Subcutaneous abdominal adipose tissue (tissue), 5 donors: ENCODE measurements around the gene C10orf143.

Experiments
- H3K27ac ChIP-seq: one replicate; pipeline ENCODE4 v1.7.0; 2013; ENCODE audit warnings: low read depth, mild to moderate bottlenecking, inconsistent platforms, low read length, moderate library complexity
- H3K27me3 ChIP-seq, 5 donors: one replicate each; pipeline ENCODE4 v1.7.0; 2013; ENCODE audit warnings: low read length in 5 of 5, inconsistent platforms in 1 of 5; ENCODE audit not compliant: control insufficient read depth in 5 of 5, insufficient read depth in 4 of 5
- H3K36me3 ChIP-seq, 5 donors: one replicate each; pipeline ENCODE4 v1.7.0; 2013; ENCODE audit warnings: low read length in 5 of 5; ENCODE audit not compliant: control insufficient read depth in 5 of 5, insufficient read depth in 5 of 5
- H3K4me1 ChIP-seq, 5 donors: one replicate each; pipeline ENCODE4 v1.7.0; 2013; ENCODE audit warnings: low read length in 5 of 5, mild to moderate bottlenecking in 3 of 5, moderate library complexity in 1 of 5; ENCODE audit not compliant: control insufficient read depth in 5 of 5, insufficient read depth in 5 of 5
- H3K4me3 ChIP-seq, 5 donors: one replicate each; pipeline ENCODE4 v1.7.0; 2013; ENCODE audit warnings: low read length in 5 of 5, low read depth in 1 of 5
- H3K9ac ChIP-seq, 5 donors: one replicate each; pipeline ENCODE4 v1.7.0; 2013; ENCODE audit warnings: low read length in 5 of 5, mild to moderate bottlenecking in 4 of 5, moderate library complexity in 3 of 5
- H3K9me3 ChIP-seq, 5 donors: one replicate each; pipeline ENCODE4 v1.7.0; 2013; ENCODE audit warnings: low read length in 5 of 5; ENCODE audit not compliant: control insufficient read depth in 5 of 5
- donor health status: healthy.
- donor health status: healthy.
- donor health status: healthy.
- donor health status: healthy.
- donor health status: healthy.

The C10orf143 gene

DNA sequence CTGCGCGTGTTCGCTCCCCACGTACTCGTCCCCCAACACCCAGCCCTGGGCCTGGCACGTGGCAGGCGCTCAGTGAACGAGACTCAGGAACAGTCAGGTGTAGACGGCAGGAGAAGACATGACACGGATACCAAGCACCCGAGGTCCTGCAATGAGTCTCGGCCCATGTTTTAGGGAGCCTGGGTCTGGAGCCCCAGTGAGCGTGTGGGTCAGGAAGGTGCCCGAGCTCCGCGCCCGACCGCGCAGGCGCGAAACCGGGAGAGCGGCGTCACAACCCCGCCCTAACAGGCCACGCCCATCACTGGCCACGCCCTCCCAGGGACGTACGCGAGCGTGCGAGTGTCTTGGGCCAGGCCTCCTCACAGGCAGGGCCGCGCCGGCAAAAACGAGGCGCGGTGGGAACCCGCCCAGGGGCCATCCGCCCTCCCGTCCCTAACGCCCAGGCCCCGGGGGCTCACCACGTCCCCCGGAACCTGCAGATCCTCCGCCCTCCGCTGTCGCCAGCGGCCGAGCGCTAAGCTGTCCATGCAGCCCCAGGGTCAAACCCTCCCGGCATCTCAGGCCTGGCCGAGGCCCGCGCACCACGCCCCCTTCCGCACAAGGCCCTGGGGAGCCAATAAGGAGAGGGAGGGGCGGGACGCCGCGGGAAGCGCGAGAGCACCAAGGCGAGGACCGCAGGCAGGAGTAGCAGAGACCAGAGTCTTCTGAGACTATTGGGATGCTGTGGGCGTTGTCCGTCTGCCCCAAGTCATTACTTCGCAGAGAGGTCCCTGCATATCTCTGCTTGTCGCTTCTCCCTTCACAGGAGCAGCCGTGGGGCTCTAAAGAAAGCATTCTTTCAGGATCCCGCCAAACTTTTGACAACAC is at the start of gene C10orf143:
Gene C10orf143 (minus strand): TSS at position 585 of the 867 bp plus-strand sequence. CDS start 58 bp downstream, at position 527.
- Histone ChIP-seq H3K9me3 (no peaks in the 10 kb centered on the region), H3K4me3 (peak within 1 kb of the TSS; percentile 77 to 96 (median 90)), H3K27ac (peak within 1 kb of the TSS; percentile 93), H3K36me3 (peaks cover 0 to 5% (median 0%) of the 10 kb centered on the region in 5 donors), H3K9ac (peak within 1 kb of the TSS; percentile 72 to 91 (median 80)), H3K4me1 (peaks cover 8 to 27% (median 22%) of the 10 kb centered on the region in 5 donors), H3K27me3 (no peaks in the 10 kb centered on the region)

GRCh38 chr10:130159192-130159794 is 48.7 kb upstream of the C10orf143 start:
- Histone ChIP-seq H3K4me3 (no peak overlapping the region), H3K36me3 (peaks cover 13 to 38% (median 26%) of the 10 kb centered on the region in 5 donors), H3K27me3 (no peaks in the 10 kb centered on the region), H3K27ac (no peak overlapping the region), H3K9ac (no peak overlapping the region), H3K9me3 (no peaks in the 10 kb centered on the region), H3K4me1 (no peaks in the 10 kb centered on the region)

DNA sequence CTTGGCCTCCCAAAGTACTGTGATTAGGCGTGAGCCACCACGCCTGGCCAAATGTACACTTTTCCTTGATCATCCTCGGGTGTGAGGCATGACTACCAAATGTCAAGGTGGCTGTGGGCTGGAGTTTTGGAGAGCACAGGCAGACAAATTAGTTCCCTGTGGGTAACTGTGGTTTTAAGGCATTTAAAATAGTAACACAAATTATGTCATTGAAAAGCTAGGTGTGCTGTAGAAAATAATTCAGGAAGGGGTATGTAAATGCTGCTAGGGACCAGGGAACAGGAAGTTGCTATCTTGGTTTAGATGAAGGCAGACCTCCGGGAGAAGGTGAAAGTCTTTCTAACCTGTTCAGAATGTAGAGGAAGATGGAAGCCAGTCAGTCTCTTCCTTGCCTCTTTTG is 35.4 kb upstream of the C10orf143 start:
- Histone ChIP-seq H3K4me1 (peaks cover 0 to 6% (median 3%) of the 10 kb centered on the region in 5 donors), H3K27ac (no peak overlapping the region), H3K4me3 (no peak overlapping the region), H3K36me3 (peaks cover 17 to 37% (median 24%) of the 10 kb centered on the region in 5 donors), H3K9ac (no peak overlapping the region), H3K9me3 (no peaks in the 10 kb centered on the region), H3K27me3 (no peaks in the 10 kb centered on the region)

- Histone ChIP-seq H3K4me1 (peaks cover 2 to 26% (median 23%) of the 10 kb centered on the region in 5 donors), H3K27me3 (no peaks in the 10 kb centered on the region), H3K9ac (peak overlapping the region in 1 of 5 donors; percentile 8)
Measured at GRCh38 chr10:130141878-130142277, 31.2 kb upstream of the C10orf143 start.

DNA sequence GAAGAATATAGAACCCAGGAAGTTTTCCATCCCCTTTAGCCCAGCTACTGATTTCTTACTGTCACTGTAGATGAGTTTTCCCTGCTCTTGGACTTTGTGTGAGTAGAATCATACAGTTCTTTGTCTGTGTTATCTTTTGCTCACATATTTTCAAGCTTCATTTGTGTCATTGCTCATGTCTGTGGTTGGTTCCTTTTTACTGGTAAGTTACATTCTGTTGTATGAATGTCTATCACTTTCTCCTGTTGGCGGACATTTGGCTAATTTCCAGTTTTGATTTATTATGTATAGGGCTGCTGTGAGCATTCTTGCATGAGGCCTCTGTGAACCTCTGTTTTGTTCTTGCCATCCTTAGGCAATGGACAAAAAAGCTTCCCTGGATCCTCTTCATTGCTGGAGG is 30.8 kb upstream of the C10orf143 start:
- H3K4me1 ChIP-seq, result peaks cover 2 to 27% (median 25%) of the 10 kb centered on the region in 5 donors

More at GRCh38 chr10:130141878-130142277, 31.2 kb upstream of the C10orf143 start:
- no peaks in the 10 kb centered on the region for H3K9me3 ChIP-seq
- H3K4me3 ChIP-seq, result no peak overlapping the region
- no peak overlapping the region for H3K27ac ChIP-seq
- H3K36me3 ChIP-seq, result peaks cover 11 to 25% (median 15%) of the 10 kb centered on the region in 5 donors

GRCh38 chr10:130141038-130141437 is 30.4 kb upstream of the C10orf143 start:
- no peak overlapping the region for H3K4me3 ChIP-seq
- peaks cover 5 to 17% (median 7%) of the 10 kb centered on the region in 5 donors for H3K36me3 ChIP-seq
- H3K27me3 ChIP-seq, result no peaks in the 10 kb centered on the region
- H3K9me3 ChIP-seq, result no peaks in the 10 kb centered on the region
- no peak overlapping the region for H3K9ac ChIP-seq
- peaks cover 2 to 27% (median 25%) of the 10 kb centered on the region in 5 donors for H3K4me1 ChIP-seq
- no peak overlapping the region for H3K27ac ChIP-seq

More for the DNA sequence above, 30.8 kb upstream of the C10orf143 start:
- Histone ChIP-seq H3K9ac (no peak overlapping the region), H3K4me3 (no peak overlapping the region), H3K27me3 (no peaks in the 10 kb centered on the region), H3K9me3 (no peaks in the 10 kb centered on the region), H3K36me3 (peaks cover 9 to 21% (median 11%) of the 10 kb centered on the region in 5 donors), H3K27ac (no peak overlapping the region)

GRCh38 chr10:130140425-130140824 is 29.8 kb upstream of the C10orf143 start:
- Histone ChIP-seq H3K9me3 (no peaks in the 10 kb centered on the region), H3K9ac (no peak overlapping the region), H3K36me3 (peaks cover 4 to 13% (median 5%) of the 10 kb centered on the region in 5 donors), H3K27ac (no peak overlapping the region), H3K27me3 (no peaks in the 10 kb centered on the region), H3K4me3 (no peak overlapping the region), H3K4me1 (peaks cover 2 to 33% (median 31%) of the 10 kb centered on the region in 5 donors)

- H3K27ac ChIP-seq, result no peak overlapping the region
- peaks cover 4 to 13% (median 5%) of the 10 kb centered on the region in 5 donors for H3K36me3 ChIP-seq
- no peak overlapping the region for H3K4me3 ChIP-seq
- H3K4me1 ChIP-seq, result peaks cover 2 to 33% (median 32%) of the 10 kb centered on the region in 5 donors
- no peaks in the 10 kb centered on the region for H3K9me3 ChIP-seq
- no peaks in the 10 kb centered on the region for H3K27me3 ChIP-seq
- no peak overlapping the region for H3K9ac ChIP-seq
Measured at GRCh38 chr10:130138479-130138866, 27.8 kb upstream of the C10orf143 start.

- H3K9ac ChIP-seq, result peak overlapping the region; percentile 73 to 96 (median 92)
- H3K36me3 ChIP-seq, result peaks cover 4 to 12% (median 5%) of the 10 kb centered on the region in 5 donors
- peaks cover 2 to 33% (median 32%) of the 10 kb centered on the region in 5 donors for H3K4me1 ChIP-seq
- H3K9me3 ChIP-seq, result no peaks in the 10 kb centered on the region
- no peaks in the 10 kb centered on the region for H3K27me3 ChIP-seq
- H3K4me3 ChIP-seq, result peak overlapping the region; percentile 81 to 92 (median 90)
- peak overlapping the region; percentile 91 for H3K27ac ChIP-seq
Measured at GRCh38 chr10:130137659-130138478, 27.2 kb upstream of the C10orf143 start.
